Measurements from ENCODE around the gene SCNN1B. TPM values are rescaled to one million over a fixed set of nuclear protein-coding genes. Genes with fewer than 3 reads are reported as not detected.
"Not testable (repeated sequence)": the region's sequence is repeated elsewhere in the genome, so short reads cannot be mapped to it uniquely, and the experiment has no call there.

Gene SCNN1B
- total RNA-seq: under 1 TPM; 0.16 to 0.26 TPM

GRCh38 chr16:23302045-23302956 lies at the start of gene SCNN1B:
Gene SCNN1B, plus strand, starts transcription at chr16:23302302. Its CDS starts 46,298 bp downstream, at chr16:23348600.
- Histone ChIP-seq H3K36me3 (no peaks in the 10 kb centered on the region), H3K4me3 (peak within 1 kb of the TSS in 1 of 2 donors; percentile 24), H3K9me3 (no peaks in the 10 kb centered on the region), H3K27ac (no peak within 1 kb of the TSS), H3K4me1 (peaks cover 0 to 10% of the 10 kb centered on the region in 2 donors), H3K27me3 (peaks cover 5 to 11% of the 10 kb centered on the region in 2 donors)
- TF ChIP-seq CTCF (IDR thresholded peaks at IDR 0.05): no peak
- DNase-seq (ENCODE audit: low spot score): no peak

GRCh38 chr16:23252310-23252709 lies 49.8 kb upstream of the SCNN1B start:
- H3K27me3 ChIP-seq: peaks cover 0 to 3% of the 10 kb centered on the region in 2 donors
- H3K9me3 ChIP-seq: no peaks in the 10 kb centered on the region
- H3K4me1 ChIP-seq: no peaks in the 10 kb centered on the region
- H3K27ac ChIP-seq: no peak overlapping the region
- DNase-seq (ENCODE audit: low spot score): no peak
- H3K4me3 ChIP-seq: no peak overlapping the region
- H3K36me3 ChIP-seq: no peaks in the 10 kb centered on the region
- TF ChIP-seq CTCF (IDR thresholded peaks at IDR 0.05): no peak

- H3K36me3 ChIP-seq; H3K4me1 ChIP-seq; H3K4me3 ChIP-seq; H3K27me3 ChIP-seq; H3K27ac ChIP-seq; H3K9me3 ChIP-seq; DNase-seq (ENCODE audit: low spot score): not testable (repeated sequence)
Measured at GRCh38 chr16:23253650-23254049, 48.5 kb upstream of the SCNN1B start.

- no peaks in the 10 kb centered on the region for H3K9me3 ChIP-seq
- no peaks in the 10 kb centered on the region for H3K36me3 ChIP-seq
- TF ChIP-seq CTCF (IDR thresholded peaks at IDR 0.05): no peak
- peaks cover 0 to 3% of the 10 kb centered on the region in 2 donors for H3K27me3 ChIP-seq
- no peaks in the 10 kb centered on the region for H3K4me1 ChIP-seq
- H3K4me3 ChIP-seq: no peak overlapping the region
- no peak overlapping the region for H3K27ac ChIP-seq
- no peak for DNase-seq (ENCODE audit: low spot score)
Measured at GRCh38 chr16:23254338-23254737, 47.8 kb upstream of the SCNN1B start.

GRCh38 chr16:23255000-23255399 lies 47.1 kb upstream of the SCNN1B start:
- no peaks in the 10 kb centered on the region for H3K4me1 ChIP-seq
- H3K9me3 ChIP-seq: no peaks in the 10 kb centered on the region
- DNase-seq (ENCODE audit: low spot score): no peak
- no peak for TF ChIP-seq CTCF (IDR thresholded peaks at IDR 0.05)
- H3K27ac ChIP-seq: no peak overlapping the region
- no peaks in the 10 kb centered on the region for H3K36me3 ChIP-seq
- H3K4me3 ChIP-seq: no peak overlapping the region
- H3K27me3 ChIP-seq: peaks cover 0 to 3% of the 10 kb centered on the region in 2 donors

- no peak for TF ChIP-seq CTCF (IDR thresholded peaks at IDR 0.05)
- H3K27ac ChIP-seq: no peak overlapping the region
- no peak for DNase-seq (ENCODE audit: low spot score)
- H3K4me3 ChIP-seq: no peak overlapping the region
- H3K9me3 ChIP-seq: no peaks in the 10 kb centered on the region
- no peaks in the 10 kb centered on the region for H3K4me1 ChIP-seq
- peaks cover 0 to 3% of the 10 kb centered on the region in 2 donors for H3K27me3 ChIP-seq
- H3K36me3 ChIP-seq: no peaks in the 10 kb centered on the region
Measured at GRCh38 chr16:23256440-23256839, 45.7 kb upstream of the SCNN1B start.

Measured in right atrium auricular region (tissue), 2 donors.